H1 (cell line): ENCODE results near the gene KANSL2. TPM values are rescaled to one million over a fixed set of nuclear protein-coding genes. Genes with fewer than 3 reads are reported as not detected.

Experiments used
- CTCF ChIA-PET: fragments of 300-600 bp; sonication (Branson Sonifier 250); formaldehyde crosslinking; loops from one replicate; lab custom pipeline; 2021; ENCODE audit not compliant: partially characterized antibody; lab: Charles Lee
- POLR2A ChIA-PET: fragments of 300-600 bp; sonication (Branson Sonifier 250); formaldehyde crosslinking; loops from one replicate; lab custom pipeline; 2021; ENCODE audit warnings: inconsistent platforms; ENCODE audit not compliant: partially characterized antibody; lab: Charles Lee
- DNase-seq, 2 experiments: peaks; one replicate each; pipeline versions ENCODE4 v3.0.0 to v3.0.0-alpha.2; 2010 to 2022; ENCODE audit warnings: low spot score in 2 of 2, low read depth in 1 of 2, mixed read lengths in 1 of 2
- FAIRE-seq: peaks from 2 replicates; lab custom pipeline; 2011; peaks lifted over from hg19 to GRCh38; lab: Jason Lieb, UNC
- H2AFZ ChIP-seq: 2 replicates; pipeline ENCODE4 v1.8.1; 2012; ENCODE audit warnings: low read length, inconsistent platforms
- H2AK5ac ChIP-seq: 2 replicates; pipeline ENCODE4 v1.6.1; 2013; ENCODE audit warnings: low read depth, low read length
- H2BK120ac ChIP-seq: replicated peaks from 2 replicates; pipeline ENCODE3; 2013; ENCODE audit warnings: low read depth, low read length, inconsistent platforms
- H2BK12ac ChIP-seq: 2 replicates; pipeline ENCODE4 v1.6.1; 2013; ENCODE audit warnings: low read depth, low read length
- H2BK15ac ChIP-seq: 2 replicates; pipeline ENCODE4 v1.6.1; 2013; ENCODE audit warnings: low read length
- H2BK20ac ChIP-seq: 2 replicates; pipeline ENCODE4 v1.6.1; 2013; ENCODE audit warnings: low read length
- H2BK5ac ChIP-seq: 2 replicates; pipeline ENCODE4 v1.6.1; 2013; ENCODE audit warnings: low read depth, low read length
- H3K14ac ChIP-seq: 2 replicates; pipeline ENCODE4 v1.6.1; 2013; ENCODE audit warnings: inconsistent platforms; ENCODE audit not compliant: insufficient read length
- H3K18ac ChIP-seq: 2 replicates; pipeline ENCODE4 v1.6.1; 2013; ENCODE audit warnings: low read length; ENCODE audit errors: extremely low read depth
- H3K23ac ChIP-seq: 2 replicates; pipeline ENCODE4 v1.6.1; 2013; ENCODE audit warnings: inconsistent platforms; ENCODE audit not compliant: insufficient read length
- H3K23me2 ChIP-seq: 2 replicates; pipeline ENCODE4 v1.6.1; 2013; ENCODE audit warnings: low read depth, low read length
- H3K27ac ChIP-seq: 2 replicates; pipeline ENCODE4 v1.6.1; 2011; ENCODE audit warnings: low read depth, low read length, inconsistent platforms
- H3K27me3 ChIP-seq, 4 experiments: replicated peaks in 1 of 4; 1 replicate in 1 of 4; 2 replicates in 3 of 4; pipeline versions ENCODE4 v1.6.1 to v1.8.1; 2011 to 2013; ENCODE audit warnings: low read length in 3 of 4, mild to moderate bottlenecking in 3 of 4, inconsistent platforms in 2 of 4, mixed read lengths in 2 of 4, moderate library complexity in 1 of 4; ENCODE audit not compliant: control insufficient read depth in 3 of 4, insufficient read depth in 3 of 4; ENCODE audit errors: extremely low read depth in 1 of 4
- H3K36me3 ChIP-seq, 4 experiments: 2 replicates each; pipeline versions ENCODE4 v1.6.1 to v1.8.1; 2011 to 2013; ENCODE audit warnings: mild to moderate bottlenecking in 4 of 4, low read length in 3 of 4, moderate library complexity in 2 of 4, control low read depth in 1 of 4, inconsistent platforms in 1 of 4; ENCODE audit not compliant: insufficient read depth in 4 of 4, control insufficient read depth in 2 of 4
- H3K4ac ChIP-seq: replicated peaks from 2 replicates; pipeline ENCODE3; 2013; ENCODE audit warnings: low read length, low read depth, mixed read lengths, inconsistent platforms; ENCODE audit not compliant: insufficient read length
- H3K4me1 ChIP-seq, 4 experiments: replicated peaks in 1 of 4; 1 replicate in 1 of 4; 2 replicates in 3 of 4; pipeline versions ENCODE4 v1.6.1 to v1.8.1; 2011 to 2013; ENCODE audit warnings: low read length in 3 of 4, inconsistent platforms in 2 of 4, mixed read lengths in 1 of 4; ENCODE audit not compliant: insufficient read depth in 4 of 4, control insufficient read depth in 3 of 4
- H3K4me2 ChIP-seq, 2 experiments: 2 replicates each; pipeline versions ENCODE4 v1.6.1 to v1.8.1; 2011 to 2013; ENCODE audit warnings: low read depth in 2 of 2, low read length in 2 of 2, control low read depth in 1 of 2, inconsistent platforms in 1 of 2, mild to moderate bottlenecking in 1 of 2; ENCODE audit not compliant: insufficient read depth in 1 of 2
- H3K4me3 ChIP-seq, 4 experiments: fragments of 200-600, 300-600 bp in 1 of 4; sonication (generic), shearing (Covaris generic), sonication (Bioruptor Twin) in 1 of 4; 2 replicates each; pipeline versions ENCODE4 v1.5.1 to v1.8.1; 2011 to 2016; ENCODE audit warnings: low read length in 4 of 4, low read depth in 3 of 4, control low read depth in 2 of 4, inconsistent platforms in 2 of 4, mild to moderate bottlenecking in 2 of 4, mixed read lengths in 1 of 4, moderate library complexity in 1 of 4; ENCODE audit not compliant: insufficient read depth in 2 of 4; ENCODE audit errors: extremely low read depth in 1 of 4
- H3K56ac ChIP-seq: replicated peaks from 2 replicates; pipeline ENCODE3; 2013; ENCODE audit warnings: low read depth, mild to moderate bottlenecking, mixed read lengths, low read length, inconsistent platforms; ENCODE audit not compliant: insufficient read length
- H3K79me1 ChIP-seq: 2 replicates; pipeline ENCODE4 v1.6.1; 2013; ENCODE audit warnings: low read depth, low read length, control low read depth
- H3K79me2 ChIP-seq, 2 experiments: 2 replicates each; pipeline versions ENCODE4 v1.6.1 to v1.8.1; 2012 to 2013; ENCODE audit warnings: low read length in 2 of 2, mild to moderate bottlenecking in 2 of 2, inconsistent platforms in 1 of 2; ENCODE audit not compliant: insufficient read depth in 2 of 2, control insufficient read depth in 1 of 2
- H3K9ac ChIP-seq, 4 experiments: replicated peaks in 1 of 4; 1 replicate in 1 of 4; 2 replicates in 3 of 4; pipeline versions ENCODE4 v1.6.1 to v1.8.1; 2011 to 2013; ENCODE audit warnings: low read depth in 3 of 4, low read length in 3 of 4, control low read depth in 2 of 4, mild to moderate bottlenecking in 2 of 4, moderate library complexity in 2 of 4, inconsistent platforms in 1 of 4; ENCODE audit errors: extremely low read depth in 1 of 4
- H3K9me3 ChIP-seq, 2 experiments: 2 replicates each; pipeline versions ENCODE4 v1.6.1 to v1.8.1; 2012 to 2013; ENCODE audit warnings: mild to moderate bottlenecking in 2 of 2, moderate library complexity in 2 of 2, control low read depth in 1 of 2, inconsistent platforms in 1 of 2, low read depth in 1 of 2, low read length in 1 of 2, mixed read lengths in 1 of 2; ENCODE audit not compliant: insufficient read depth in 2 of 2
- H4K20me1 ChIP-seq, 2 experiments: replicated peaks in 1 of 2; 2 replicates each; pipeline versions ENCODE3 to v1.8.1; 2011 to 2013; ENCODE audit warnings: inconsistent platforms in 2 of 2, low read length in 2 of 2, mild to moderate bottlenecking in 1 of 2; ENCODE audit not compliant: insufficient read depth in 2 of 2, control insufficient read depth in 1 of 2
- H4K5ac ChIP-seq: 2 replicates; pipeline ENCODE4 v1.6.1; 2013; ENCODE audit warnings: low read length, low read depth, mixed read lengths, inconsistent platforms; ENCODE audit not compliant: insufficient read length
- H4K8ac ChIP-seq: 2 replicates; pipeline ENCODE4 v1.8.0; 2013; ENCODE audit warnings: mild to moderate bottlenecking, moderate library complexity, low read length, inconsistent platforms; ENCODE audit not compliant: insufficient read depth; ENCODE audit errors: extremely low read depth
- H4K91ac ChIP-seq: replicated peaks from 2 replicates; pipeline ENCODE3; 2013; ENCODE audit warnings: low read length, mixed read lengths, inconsistent platforms; ENCODE audit not compliant: insufficient read length
- SIN3A ChIP-seq, 2 experiments: IDR thresholded peaks in 1 of 2; conservative IDR thresholded peaks in 1 of 2; 2 replicates each; pipeline ENCODE4 v1.6.1; 2011 to 2012; ENCODE audit warnings: low read length in 2 of 2, improper control_type of control experiment in 1 of 2, low read depth in 1 of 2, mild to moderate bottlenecking in 1 of 2
- SP1 ChIP-seq: IDR thresholded peaks from 2 replicates; pipeline ENCODE4 v1.6.1; 2011; ENCODE audit warnings: low read depth, low read length
- SP4 ChIP-seq: IDR thresholded peaks from 2 replicates; pipeline ENCODE4 v1.6.1; 2012; ENCODE audit warnings: low read length, inconsistent platforms
- TBP ChIP-seq: IDR thresholded peaks from 2 replicates; pipeline ENCODE4 v1.6.1; 2011; ENCODE audit warnings: low read depth, low read length, improper control_type of control experiment
- YY1 ChIP-seq: IDR thresholded peaks from 2 replicates; pipeline ENCODE4 v1.6.1; 2011; ENCODE audit warnings: low read depth, mild to moderate bottlenecking, low read length
- WGBS, 2 experiments: shearing (Covaris generic) in 1 of 2; methylation state at CpG; one replicate each; pipeline versions ENCODE4 v1.1.6 to v1.1.7; 2013 to 2015; ENCODE audit warnings: low lambda C conversion rate in 2 of 2, mixed read lengths in 2 of 2, inconsistent platforms in 1 of 2, low coverage in 1 of 2, missing lambda C conversion rate in 1 of 2; ENCODE audit not compliant: insufficient replicate concordance in 2 of 2, insufficient coverage in 1 of 2, insufficient read length in 1 of 2; ENCODE audit errors: extremely low coverage in 1 of 2, missing lambda C conversion rate in 1 of 2; 5-methylcytosine and 5-hydroxymethylcytosine counted together
- polyA plus RNA-seq, 7 experiments: library from polyadenylated mRNA; depleted of rRNA in 3 of 7; stranded (reverse) in 5 of 7; unstranded in 2 of 7; fragments of >200 nt in 5 of 7; fragments of 200-250 nt in 2 of 7; gene quantifications; 1 replicate in 5 of 7; 2 replicates in 1 of 7; 4 replicates in 1 of 7; pipeline versions ENCODE4 v1.2.1 to v1.2.3, GENCODE V29; 2011 to 2013; ENCODE audit warnings: missing spikeins in 2 of 7, mixed read lengths in 2 of 7
- total RNA-seq: library from RNA; stranded (reverse); fragmentation: NEBNext Ultra II Directional; extraction: Animal tissue kit (Norgen Biotek cat#: 25700); gene quantifications from 2 replicates; pipeline ENCODE4 v1.2.1, GENCODE V29; 2021
- TF ChIP-seq, protein P1 (sequence below): IDR thresholded peaks from 2 replicates; pipeline ENCODE4 v1.6.1; 2011; ENCODE audit warnings: low read depth, mild to moderate bottlenecking, low read length; ENCODE audit not compliant: insufficient read depth
- TF ChIP-seq, protein P2 (sequence below): IDR thresholded peaks from 2 replicates; pipeline ENCODE4 v1.6.1; 2012; ENCODE audit warnings: inconsistent platforms

Gene KANSL2
- total and polyA plus RNA-seq, 2 of the 8 experiments (the other 6 are each of a cell fraction or from before 2014, with no cell fraction given): 48.4 to 50.7 TPM

DNA sequence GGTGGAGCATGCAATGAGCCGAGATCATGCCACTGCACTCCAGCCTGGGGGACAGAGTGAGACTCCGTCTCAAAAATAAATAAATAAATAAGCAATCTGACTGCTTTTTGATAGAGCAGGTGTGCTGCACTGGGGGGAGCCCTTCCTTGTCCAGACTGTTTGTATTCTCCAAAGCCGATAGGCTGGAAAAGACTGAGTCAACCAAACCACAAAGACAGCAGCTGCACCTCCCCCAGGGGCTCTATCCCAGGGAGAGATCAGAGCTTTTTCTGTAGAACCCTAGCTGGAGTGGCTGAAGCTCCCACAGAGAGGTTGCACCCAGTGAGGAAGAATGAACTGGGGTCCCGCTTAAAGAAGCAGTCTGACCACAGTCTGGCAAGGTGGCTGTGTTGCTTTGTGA is 66.4 kb downstream of the KANSL2 start:
- Histone ChIP-seq H2BK5ac (no peak overlapping the region), H3K14ac (no peak overlapping the region), H3K9ac (no peak overlapping the region), H3K23me2 (no peaks in the 10 kb centered on the region), H4K91ac (no peak overlapping the region), H2BK12ac (no peak overlapping the region), H3K79me2 (no peaks in the 10 kb centered on the region), H3K18ac (no peak overlapping the region), H3K36me3 (no peaks in the 10 kb centered on the region), H3K9me3 (peaks cover 0 to 3% of the 10 kb centered on the region in 2 experiments; a peak in 1 of 4 replicates), H4K5ac (no peak overlapping the region), H2BK15ac (no peak overlapping the region), H3K79me1 (no peaks in the 10 kb centered on the region), H3K4ac (no peak overlapping the region), H3K27me3 (no peaks in the 10 kb centered on the region), H3K23ac (no peak overlapping the region), H2BK120ac (no peak overlapping the region), H4K8ac (no peak overlapping the region), H3K56ac (no peak overlapping the region), H2BK20ac (no peak overlapping the region), H4K20me1 (no peaks in the 10 kb centered on the region), H2AK5ac (no peak overlapping the region), H3K4me1 (no peaks in the 10 kb centered on the region), H3K4me2 (no peak overlapping the region), H3K27ac (no peak overlapping the region), H2AFZ (no peak overlapping the region), H3K4me3 (no peak overlapping the region)
- ChIA-PET POLR2A (interaction anchor here (0.7 kb wide), 1 partner anchor 22 kb away, joined by 3 read pairs; no protein-coding TSS in a partner anchor), CTCF (interaction anchor here (0.9 to 13.0 kb wide), 3 partner anchors 55 to 74 kb away, joined by 3 to 388 read pairs (median 3); no protein-coding TSS in a partner anchor)
- 85% methylated on average over 4 of the region's 4 CpGs; no CpG with 5 or more reads in 1 of the 2 experiments for WGBS, 2 experiments
- TF ChIP-seq, protein P1, sequence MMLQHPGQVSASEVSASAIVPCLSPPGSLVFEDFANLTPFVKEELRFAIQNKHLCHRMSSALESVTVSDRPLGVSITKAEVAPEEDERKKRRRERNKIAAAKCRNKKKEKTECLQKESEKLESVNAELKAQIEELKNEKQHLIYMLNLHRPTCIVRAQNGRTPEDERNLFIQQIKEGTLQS: no peak
- TF ChIP-seq YY1: no peak
- TF ChIP-seq SP1: no peak
- no peak for TF ChIP-seq TBP
- no peak for TF ChIP-seq SIN3A (conservative IDR thresholded peaks at IDR 0.05 in 1 of 2, IDR thresholded peaks at IDR 0.05 in 1 of 2; ENCODE audit: low read depth in 1 of 2, low read length in 2 of 2)
- TF ChIP-seq, protein P2, sequence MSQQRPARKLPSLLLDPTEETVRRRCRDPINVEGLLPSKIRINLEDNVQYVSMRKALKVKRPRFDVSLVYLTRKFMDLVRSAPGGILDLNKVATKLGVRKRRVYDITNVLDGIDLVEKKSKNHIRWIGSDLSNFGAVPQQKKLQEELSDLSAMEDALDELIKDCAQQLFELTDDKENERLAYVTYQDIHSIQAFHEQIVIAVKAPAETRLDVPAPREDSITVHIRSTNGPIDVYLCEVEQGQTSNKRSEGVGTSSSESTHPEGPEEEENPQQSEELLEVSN: no peak
- TF ChIP-seq SP4: no peak
- FAIRE-seq (no peak), DNase-seq (no peak)
